OCI-LY3 (cell line): ENCODE data around the gene ZNF417.

Experiments
- H2AFZ ChIP-seq: fragments of 200-600, 300-600 bp; shearing (Covaris generic); 2 replicates; pipeline ENCODE4 v1.6.0; 2014; ENCODE audit warnings: antibody characterized with exemption, low read depth, low read length
- H3K27ac ChIP-seq: fragments of 200-600, 300-600 bp; sonication (generic); 2 replicates; pipeline ENCODE4 v1.5.1; 2014; ENCODE audit warnings: mild to moderate bottlenecking, low read length, moderate library complexity, mixed read lengths
- H3K27me3 ChIP-seq: fragments of 200-600, 300-600 bp; sonication (generic); 2 replicates; pipeline ENCODE4 v1.6.1; 2014; ENCODE audit warnings: low read depth, low read length, mixed read lengths
- H3K36me3 ChIP-seq: fragments of 200-600, 300-600 bp; sonication (generic); replicated peaks from 2 replicates; pipeline ENCODE3; 2014; ENCODE audit warnings: low read depth, low read length, mixed read lengths
- H3K4me1 ChIP-seq: fragments of 300-600, 200-600 bp; sonication (generic); 2 replicates; pipeline ENCODE4 v1.6.1; 2014; ENCODE audit warnings: low read length, mixed read lengths
- H3K4me2 ChIP-seq: fragments of 200-600, 300-600 bp; sonication (generic); 2 replicates; pipeline ENCODE4 v1.6.1; 2014; ENCODE audit warnings: low read length, mixed read lengths
- H3K4me3 ChIP-seq: fragments of 300-600, 200-600 bp; sonication (generic); 2 replicates; pipeline ENCODE4 v1.5.1; 2014; ENCODE audit warnings: antibody characterized with exemption, mild to moderate bottlenecking, low read length, moderate library complexity
- H3K79me2 ChIP-seq: fragments of 300-600, 200-600 bp; shearing (Covaris generic); 2 replicates; pipeline ENCODE4 v1.6.1; 2014; ENCODE audit warnings: mild to moderate bottlenecking, low read length, mixed read lengths
- H3K9ac ChIP-seq: fragments of 300-600, 200-600 bp; shearing (Covaris generic); 2 replicates; pipeline ENCODE4 v1.6.0; 2014; ENCODE audit warnings: mild to moderate bottlenecking, low read length, moderate library complexity
- H3K9me3 ChIP-seq: fragments of 200-600, 300-600 bp; shearing (Covaris generic); 2 replicates; pipeline ENCODE4 v1.6.1; 2014; ENCODE audit warnings: low read length, mixed read lengths; ENCODE audit not compliant: insufficient read depth
- H4K20me1 ChIP-seq: fragments of 200-600, 300-600 bp; sonication (generic); 2 replicates; pipeline ENCODE4 v1.6.1; 2016; ENCODE audit warnings: low read length, mixed read lengths; ENCODE audit not compliant: insufficient read depth
- EZH2phosphoT487 ChIP-seq: fragments of 200-600 bp; shearing (Covaris generic); IDR thresholded peaks from 2 replicates; pipeline ENCODE4 v1.6.1; 2018; ENCODE audit warnings: antibody characterized with exemption, mixed run types, low read depth
- TF ChIP-seq, protein P1 (sequence below): fragments of 200-600, 300-600 bp; sonication (generic); IDR thresholded peaks from 2 replicates; pipeline ENCODE4 v1.5.1; 2014; ENCODE audit warnings: antibody characterized with exemption, low read length, low read depth

ZNF417 gene

DNA sequence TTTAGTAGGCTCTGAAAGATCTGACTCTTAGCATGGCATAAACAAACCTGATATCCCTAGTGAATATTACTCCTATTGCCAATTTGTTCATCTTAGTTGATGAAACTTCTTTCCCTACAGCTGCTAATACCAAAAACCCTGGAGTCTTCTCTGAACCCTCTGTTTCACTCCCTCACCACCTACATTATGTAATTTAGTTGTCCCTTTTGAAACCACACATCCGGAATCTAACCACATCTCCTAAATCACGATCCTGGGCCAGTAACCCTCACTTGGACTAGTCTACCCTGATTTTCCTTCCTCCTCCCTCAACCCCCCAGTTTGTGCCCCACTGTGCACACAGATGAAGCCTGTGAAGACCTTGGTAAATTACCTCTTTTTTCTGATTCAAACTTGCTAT, 29.9 kb upstream of the ZNF417 start:
- Histone ChIP-seq H4K20me1 (no peaks in the 10 kb centered on the region), H3K4me2 (peak overlapping the region; percentile 69), H3K4me3 (peak overlapping the region; percentile 90), H2AFZ (no peak overlapping the region), H3K36me3 (peaks cover 49% of the 10 kb centered on the region), H3K27ac (no peak overlapping the region), H3K4me1 (peaks cover 9% of the 10 kb centered on the region), H3K9me3 (peaks cover 56% of the 10 kb centered on the region), H3K9ac (no peak overlapping the region), H3K79me2 (peaks cover 37% of the 10 kb centered on the region), H3K27me3 (no peaks in the 10 kb centered on the region)
- TF ChIP-seq EZH2phosphoT487: no peak
- TF ChIP-seq, protein P1, sequence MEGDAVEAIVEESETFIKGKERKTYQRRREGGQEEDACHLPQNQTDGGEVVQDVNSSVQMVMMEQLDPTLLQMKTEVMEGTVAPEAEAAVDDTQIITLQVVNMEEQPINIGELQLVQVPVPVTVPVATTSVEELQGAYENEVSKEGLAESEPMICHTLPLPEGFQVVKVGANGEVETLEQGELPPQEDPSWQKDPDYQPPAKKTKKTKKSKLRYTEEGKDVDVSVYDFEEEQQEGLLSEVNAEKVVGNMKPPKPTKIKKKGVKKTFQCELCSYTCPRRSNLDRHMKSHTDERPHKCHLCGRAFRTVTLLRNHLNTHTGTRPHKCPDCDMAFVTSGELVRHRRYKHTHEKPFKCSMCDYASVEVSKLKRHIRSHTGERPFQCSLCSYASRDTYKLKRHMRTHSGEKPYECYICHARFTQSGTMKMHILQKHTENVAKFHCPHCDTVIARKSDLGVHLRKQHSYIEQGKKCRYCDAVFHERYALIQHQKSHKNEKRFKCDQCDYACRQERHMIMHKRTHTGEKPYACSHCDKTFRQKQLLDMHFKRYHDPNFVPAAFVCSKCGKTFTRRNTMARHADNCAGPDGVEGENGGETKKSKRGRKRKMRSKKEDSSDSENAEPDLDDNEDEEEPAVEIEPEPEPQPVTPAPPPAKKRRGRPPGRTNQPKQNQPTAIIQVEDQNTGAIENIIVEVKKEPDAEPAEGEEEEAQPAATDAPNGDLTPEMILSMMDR: no peak

DNA sequence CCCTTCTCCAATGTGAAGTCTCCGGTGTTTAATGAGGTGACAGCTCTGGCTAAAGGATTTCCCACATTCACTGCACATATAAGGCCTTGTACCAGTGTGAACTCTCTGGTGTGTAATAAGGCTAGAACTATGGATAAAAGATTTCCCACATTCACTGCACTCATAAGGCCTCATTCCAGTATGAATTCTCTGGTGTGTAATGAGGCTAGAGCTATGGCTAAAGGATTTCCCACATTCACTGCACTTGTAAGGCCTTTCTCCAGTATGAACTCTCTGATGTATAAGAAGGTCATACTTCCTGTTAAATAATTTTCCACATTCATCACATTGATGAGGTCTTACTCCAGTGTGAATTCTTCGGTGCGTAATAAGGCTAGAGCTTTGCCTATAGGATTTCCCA, 25.2 kb upstream of the ZNF417 start:
- no peak overlapping the region for H2AFZ ChIP-seq
- no peaks in the 10 kb centered on the region for H4K20me1 ChIP-seq
- peaks cover 73% of the 10 kb centered on the region for H3K36me3 ChIP-seq
- TF ChIP-seq EZH2phosphoT487: no peak
- no peak overlapping the region for H3K4me3 ChIP-seq
- H3K79me2 ChIP-seq: peaks cover 28% of the 10 kb centered on the region
- peaks cover 52% of the 10 kb centered on the region for H3K9me3 ChIP-seq
- H3K9ac ChIP-seq: no peak overlapping the region
- no peaks in the 10 kb centered on the region for H3K27me3 ChIP-seq
- no peak overlapping the region for H3K4me2 ChIP-seq
- peaks cover 6% of the 10 kb centered on the region for H3K4me1 ChIP-seq
- no peak overlapping the region for H3K27ac ChIP-seq

DNA sequence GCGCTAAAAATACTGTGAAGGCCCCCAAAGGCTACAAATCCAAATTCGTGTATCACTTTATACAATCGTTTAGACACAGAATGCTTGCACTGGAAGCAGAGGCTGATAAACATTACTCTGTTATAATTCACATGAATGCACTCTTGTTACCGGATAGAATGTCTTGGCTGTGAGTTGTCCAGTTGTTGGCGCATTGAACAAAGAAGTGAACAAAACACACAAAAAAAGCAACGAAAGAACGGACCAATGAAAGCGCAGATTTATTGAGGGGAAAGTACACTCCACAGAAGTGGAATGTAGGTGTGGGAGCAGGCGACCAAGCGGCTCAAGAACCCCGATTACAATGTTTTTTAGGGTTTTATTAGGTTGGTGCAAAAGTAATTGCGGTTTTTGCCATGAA, 19.3 kb upstream of the ZNF417 start:
- TF ChIP-seq, protein P1: no peak
- TF ChIP-seq EZH2phosphoT487: no peak
- H3K4me3 ChIP-seq: no peak overlapping the region
- H2AFZ ChIP-seq: no peak overlapping the region
- no peak overlapping the region for H3K4me2 ChIP-seq
- H3K9me3 ChIP-seq: peaks cover 33% of the 10 kb centered on the region
- H3K27me3 ChIP-seq: no peaks in the 10 kb centered on the region
- H3K79me2 ChIP-seq: no peaks in the 10 kb centered on the region
- no peaks in the 10 kb centered on the region for H3K4me1 ChIP-seq
- peaks cover 44% of the 10 kb centered on the region for H3K36me3 ChIP-seq
- no peaks in the 10 kb centered on the region for H4K20me1 ChIP-seq
- H3K27ac ChIP-seq: no peak overlapping the region
- H3K9ac ChIP-seq: no peak overlapping the region

DNA sequence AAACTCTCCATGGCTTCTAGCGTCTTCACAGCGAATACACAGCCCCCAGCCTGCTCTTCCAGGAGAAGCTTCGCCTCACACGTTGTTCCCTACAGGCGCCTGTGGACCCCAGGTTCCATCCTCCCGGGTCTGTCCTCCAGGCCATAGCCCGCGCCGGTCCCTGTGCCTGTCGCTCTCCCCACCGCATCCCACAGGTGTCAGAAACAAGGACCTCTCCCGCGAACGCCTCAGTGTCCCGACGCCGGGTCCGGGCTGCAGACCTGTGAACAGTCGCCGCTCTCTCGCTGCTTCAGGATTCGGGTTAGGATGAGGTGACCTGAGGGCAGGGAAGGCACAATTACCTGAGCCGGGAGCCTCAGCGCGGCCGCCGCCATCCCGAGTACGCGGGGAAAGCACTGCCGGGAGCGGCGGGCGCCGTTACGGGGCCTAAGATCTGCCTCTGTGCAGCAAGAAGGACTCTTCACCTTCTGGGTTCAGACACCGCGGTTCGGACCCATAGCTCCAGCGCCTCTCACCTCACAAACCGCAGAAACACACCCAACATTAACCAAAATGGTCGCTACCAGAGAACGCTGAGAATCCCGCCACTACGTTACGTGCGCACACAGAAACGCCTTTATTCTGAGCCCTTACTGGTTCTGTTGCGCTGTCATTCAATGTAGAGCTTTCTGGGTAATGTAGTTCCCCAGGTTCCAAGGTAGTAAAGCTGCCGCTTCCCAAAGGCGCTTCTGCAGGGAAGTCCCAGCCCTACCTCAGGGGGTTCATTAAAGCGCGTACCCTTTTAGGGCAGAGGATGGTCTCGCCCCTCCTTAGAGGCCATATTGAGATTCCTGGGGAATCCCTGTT, 18.7 kb upstream of the ZNF417 start, which contains the start of gene ZNF418:
TSS of gene ZNF418 (minus strand) at position 583 of the 846 bp plus-strand sequence. CDS start 1,580 bp downstream, outside the sequence.
- no peak within 1 kb of the TSS for H3K4me2 ChIP-seq
- H3K79me2 ChIP-seq: no peaks in the 10 kb centered on the region
- H4K20me1 ChIP-seq: no peaks in the 10 kb centered on the region
- H3K27ac ChIP-seq: no peak within 1 kb of the TSS
- H3K9ac ChIP-seq: no peak within 1 kb of the TSS
- no peak within 1 kb of the TSS for H3K4me3 ChIP-seq
- no peaks in the 10 kb centered on the region for H3K27me3 ChIP-seq
- H3K4me1 ChIP-seq: no peaks in the 10 kb centered on the region
- H3K9me3 ChIP-seq: peaks cover 33% of the 10 kb centered on the region
- H3K36me3 ChIP-seq: peaks cover 40% of the 10 kb centered on the region
- no peak for TF ChIP-seq EZH2phosphoT487
- TF ChIP-seq, protein P1: no peak
- H2AFZ ChIP-seq: no peak within 1 kb of the TSS
